ENCODE measurements around the gene SLC22A5.

DNA sequence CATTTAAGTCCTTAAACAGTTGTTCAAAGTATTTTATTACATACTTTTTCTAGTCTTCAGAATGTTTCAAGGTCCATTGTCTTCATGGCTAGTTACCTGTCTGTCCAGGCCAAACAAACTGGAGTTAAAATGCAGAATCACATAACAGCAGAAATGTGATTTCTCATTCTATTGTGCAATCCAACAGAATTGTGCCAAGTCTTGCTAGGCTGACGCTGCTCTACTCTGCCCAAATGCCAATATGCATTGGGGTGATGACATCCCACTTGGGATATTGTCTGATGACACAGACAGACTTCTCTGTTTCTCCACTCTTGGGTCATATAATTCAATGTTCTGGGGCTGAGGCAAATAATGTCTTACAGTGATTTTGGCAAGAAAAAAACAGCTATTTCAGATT, 5.2 kb upstream of the SLC22A5 start:
- TF ChIP-seq, protein P1, sequence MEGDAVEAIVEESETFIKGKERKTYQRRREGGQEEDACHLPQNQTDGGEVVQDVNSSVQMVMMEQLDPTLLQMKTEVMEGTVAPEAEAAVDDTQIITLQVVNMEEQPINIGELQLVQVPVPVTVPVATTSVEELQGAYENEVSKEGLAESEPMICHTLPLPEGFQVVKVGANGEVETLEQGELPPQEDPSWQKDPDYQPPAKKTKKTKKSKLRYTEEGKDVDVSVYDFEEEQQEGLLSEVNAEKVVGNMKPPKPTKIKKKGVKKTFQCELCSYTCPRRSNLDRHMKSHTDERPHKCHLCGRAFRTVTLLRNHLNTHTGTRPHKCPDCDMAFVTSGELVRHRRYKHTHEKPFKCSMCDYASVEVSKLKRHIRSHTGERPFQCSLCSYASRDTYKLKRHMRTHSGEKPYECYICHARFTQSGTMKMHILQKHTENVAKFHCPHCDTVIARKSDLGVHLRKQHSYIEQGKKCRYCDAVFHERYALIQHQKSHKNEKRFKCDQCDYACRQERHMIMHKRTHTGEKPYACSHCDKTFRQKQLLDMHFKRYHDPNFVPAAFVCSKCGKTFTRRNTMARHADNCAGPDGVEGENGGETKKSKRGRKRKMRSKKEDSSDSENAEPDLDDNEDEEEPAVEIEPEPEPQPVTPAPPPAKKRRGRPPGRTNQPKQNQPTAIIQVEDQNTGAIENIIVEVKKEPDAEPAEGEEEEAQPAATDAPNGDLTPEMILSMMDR (IDR thresholded peaks at IDR 0.05), result no peak
- no peak for TF ChIP-seq POLR2A (IDR thresholded peaks at IDR 0.05)

Measured in heart left ventricle (tissue), 13 donors.